Endothelial cell of umbilical vein (primary cell): ENCODE measurements around the gene CERCAM.

Experiments used
- EZH2 ChIP-seq: IDR thresholded peaks from 2 replicates; pipeline ENCODE4 v1.6.1; 2012; ENCODE audit warnings: borderline replicate concordance, low read depth, mild to moderate bottlenecking, moderate library complexity, low read length, inconsistent platforms; ENCODE audit not compliant: severe bottlenecking
- POLR2A ChIP-seq: IDR thresholded peaks from 2 replicates; pipeline ENCODE4 v1.6.1; 2012; ENCODE audit warnings: low read depth, mild to moderate bottlenecking, control low read depth, low read length
- POLR2AphosphoS5 ChIP-seq: IDR thresholded peaks from 2 replicates; pipeline ENCODE4 v1.6.1; 2012; ENCODE audit warnings: low read depth, mild to moderate bottlenecking, control low read depth, low read length, moderate library complexity; ENCODE audit not compliant: insufficient read depth
- TF ChIP-seq, protein P1 (sequence below), 2 donors: IDR thresholded peaks; 1 replicate in 1 of 2; 2 replicates in 1 of 2; pipeline ENCODE4 v1.5.1; 2011; ENCODE audit warnings: low read length in 2 of 2, mild to moderate bottlenecking in 2 of 2, moderate library complexity in 2 of 2, control low read depth in 1 of 2, inconsistent platforms in 1 of 2, low read depth in 1 of 2; ENCODE audit not compliant: insufficient read depth in 1 of 2; ENCODE audit errors: extremely low read depth in 1 of 2

DNA sequence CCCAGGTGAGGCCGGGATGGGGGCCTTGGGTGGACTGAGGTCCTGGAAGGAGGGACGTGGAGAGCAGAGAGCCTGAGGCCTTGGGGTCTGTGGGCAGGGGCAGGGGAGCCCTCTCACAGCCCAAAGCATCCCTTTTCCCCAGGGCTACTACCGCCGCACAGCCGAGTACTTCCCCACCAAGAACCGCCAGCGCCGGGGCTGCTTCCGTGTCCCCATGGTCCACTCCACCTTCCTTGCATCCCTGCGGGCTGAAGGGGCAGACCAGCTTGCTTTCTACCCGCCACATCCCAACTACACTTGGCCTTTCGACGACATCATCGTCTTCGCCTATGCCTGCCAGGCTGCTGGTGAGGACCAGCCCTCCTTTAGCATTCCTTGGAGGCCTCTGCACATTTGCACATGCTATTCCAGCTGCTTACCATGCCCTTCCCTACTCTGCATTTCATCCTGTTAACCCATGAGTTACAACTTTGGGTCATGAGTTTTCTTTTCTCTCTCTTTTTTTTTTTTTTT, 3.7 kb downstream of the CERCAM start:
- TF ChIP-seq POLR2A (no peak), POLR2AphosphoS5 (no peak), EZH2 (no peak)
- TF ChIP-seq, protein P1, sequence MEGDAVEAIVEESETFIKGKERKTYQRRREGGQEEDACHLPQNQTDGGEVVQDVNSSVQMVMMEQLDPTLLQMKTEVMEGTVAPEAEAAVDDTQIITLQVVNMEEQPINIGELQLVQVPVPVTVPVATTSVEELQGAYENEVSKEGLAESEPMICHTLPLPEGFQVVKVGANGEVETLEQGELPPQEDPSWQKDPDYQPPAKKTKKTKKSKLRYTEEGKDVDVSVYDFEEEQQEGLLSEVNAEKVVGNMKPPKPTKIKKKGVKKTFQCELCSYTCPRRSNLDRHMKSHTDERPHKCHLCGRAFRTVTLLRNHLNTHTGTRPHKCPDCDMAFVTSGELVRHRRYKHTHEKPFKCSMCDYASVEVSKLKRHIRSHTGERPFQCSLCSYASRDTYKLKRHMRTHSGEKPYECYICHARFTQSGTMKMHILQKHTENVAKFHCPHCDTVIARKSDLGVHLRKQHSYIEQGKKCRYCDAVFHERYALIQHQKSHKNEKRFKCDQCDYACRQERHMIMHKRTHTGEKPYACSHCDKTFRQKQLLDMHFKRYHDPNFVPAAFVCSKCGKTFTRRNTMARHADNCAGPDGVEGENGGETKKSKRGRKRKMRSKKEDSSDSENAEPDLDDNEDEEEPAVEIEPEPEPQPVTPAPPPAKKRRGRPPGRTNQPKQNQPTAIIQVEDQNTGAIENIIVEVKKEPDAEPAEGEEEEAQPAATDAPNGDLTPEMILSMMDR (IDR thresholded peaks at IDR 0.05; ENCODE audit: extremely low read depth in 1 of 2, insufficient read depth in 1 of 2, low read depth in 1 of 2, low read length in 2 of 2) = no peak
